Activated CD4-positive, alpha-beta T cell treated with anti-CD3 and anti-CD28 coated beads, Interleukin-2, amount 10 ng/mL, durations not matched to agents 7 days and 5 days (primary cell): ENCODE data around the gene PRLH. TPM values are rescaled to one million over a fixed set of nuclear protein-coding genes. Genes with fewer than 3 reads are reported as not detected.

ENCODE experiments used
- CTCF ChIA-PET: fragments of 350-600 bp; sonication (Branson Sonifier 250); formaldehyde crosslinking; loops from one replicate; lab custom pipeline; 2021; ENCODE audit warnings: antibody characterized with exemption; lab: Charles Lee
- POLR2A ChIA-PET: fragments of 350-600 bp; sonication (Branson Sonifier 250); formaldehyde crosslinking; loops from one replicate; lab custom pipeline; 2021; ENCODE audit warnings: antibody characterized with exemption; lab: Charles Lee
- DNase-seq: peaks from one replicate; pipeline ENCODE4 v3.0.0-alpha.2; 2020
- H3K27ac Mint-ChIP-seq: one replicate; pipeline ENCODE4 v1.8.0; 2021; ENCODE audit warnings: mild to moderate bottlenecking, moderate library complexity, mixed read lengths
- H3K27me3 Mint-ChIP-seq: one replicate; pipeline ENCODE4 v1.8.0; 2021; ENCODE audit warnings: mixed read lengths
- H3K36me3 Mint-ChIP-seq: one replicate; pipeline ENCODE4 v1.8.0; 2021; ENCODE audit warnings: low read depth, mixed read lengths
- H3K4me1 Mint-ChIP-seq: one replicate; pipeline ENCODE4 v1.8.0; 2021; ENCODE audit warnings: mixed read lengths
- H3K4me3 Mint-ChIP-seq: one replicate; pipeline ENCODE4 v1.8.0; 2021; ENCODE audit warnings: mild to moderate bottlenecking, moderate library complexity, mixed read lengths
- H3K9me3 Mint-ChIP-seq: one replicate; pipeline ENCODE4 v1.8.0; 2021; ENCODE audit warnings: mixed read lengths
- total RNA-seq, 2 experiments: library from RNA; stranded (reverse); gene quantifications; one replicate each; pipeline ENCODE4 v1.2.3, GENCODE V29; 2021

The PRLH gene
- total RNA-seq, 2 experiments from 2014 or later = not detected

- H3K27me3 Mint-ChIP-seq = no peaks in the 10 kb centered on the region
- H3K4me1 Mint-ChIP-seq = no peaks in the 10 kb centered on the region
- no peak overlapping the region for H3K4me3 Mint-ChIP-seq
- DNase-seq = no peak
- ChIA-PET POLR2A (no interaction called here), CTCF (no interaction called here)
- H3K9me3 Mint-ChIP-seq = no peaks in the 10 kb centered on the region
- H3K36me3 Mint-ChIP-seq = no peaks in the 10 kb centered on the region
- no peak overlapping the region for H3K27ac Mint-ChIP-seq
Observed at GRCh38 chr2:237542001-237542704, 24.2 kb upstream of the PRLH start.

GRCh38 chr2:237546040-237546875 lies 20.1 kb upstream of the PRLH start:
- no peak for DNase-seq
- Mint-ChIP-seq H3K27me3 (peaks cover 3% of the 10 kb centered on the region), H3K27ac (no peak overlapping the region), H3K4me1 (no peaks in the 10 kb centered on the region), H3K9me3 (no peaks in the 10 kb centered on the region), H3K36me3 (no peaks in the 10 kb centered on the region), H3K4me3 (no peak overlapping the region)
- ChIA-PET POLR2A (no interaction called here), CTCF (interaction anchor here (1.0 to 1.6 kb wide), 2 partner anchors 16 to 26 kb away, joined by 3 read pairs; no protein-coding TSS in a partner anchor)

GRCh38 chr2:237546876-237547395 lies 19.4 kb upstream of the PRLH start:
- H3K9me3 Mint-ChIP-seq = no peaks in the 10 kb centered on the region

GRCh38 chr2:237547841-237548416 lies 18.4 kb upstream of the PRLH start:
- H3K27ac Mint-ChIP-seq = no peak overlapping the region
- no peaks in the 10 kb centered on the region for H3K4me1 Mint-ChIP-seq
- DNase-seq = no peak
- H3K9me3 Mint-ChIP-seq = no peaks in the 10 kb centered on the region
- ChIA-PET POLR2A (no interaction called here), CTCF (no interaction called here)
- H3K36me3 Mint-ChIP-seq = no peaks in the 10 kb centered on the region
- peaks cover 3% of the 10 kb centered on the region for H3K27me3 Mint-ChIP-seq
- H3K4me3 Mint-ChIP-seq = no peak overlapping the region

More at GRCh38 chr2:237546876-237547395, 19.4 kb upstream of the PRLH start:
- DNase-seq = no peak
- ChIA-PET POLR2A (no interaction called here), CTCF (no interaction called here)
- Mint-ChIP-seq H3K27ac (no peak overlapping the region), H3K27me3 (peaks cover 3% of the 10 kb centered on the region), H3K4me3 (no peak overlapping the region), H3K36me3 (no peaks in the 10 kb centered on the region), H3K4me1 (no peaks in the 10 kb centered on the region)

GRCh38 chr2:237549216-237549615 lies 17.2 kb upstream of the PRLH start:
- Mint-ChIP-seq H3K4me1 (no peaks in the 10 kb centered on the region), H3K9me3 (no peaks in the 10 kb centered on the region), H3K27ac (no peak overlapping the region), H3K27me3 (peaks cover 3% of the 10 kb centered on the region), H3K4me3 (no peak overlapping the region), H3K36me3 (no peaks in the 10 kb centered on the region)
- DNase-seq = no peak
- CTCF ChIA-PET = interaction anchor here (0.8 kb wide), 1 partner anchor 16 kb away, joined by 3 read pairs; no protein-coding TSS in a partner anchor
- POLR2A ChIA-PET = interaction anchor here (0.5 kb wide), 1 partner anchor 289 kb away, joined by 4 read pairs; no protein-coding TSS in a partner anchor

GRCh38 chr2:237549643-237550415 lies 16.5 kb upstream of the PRLH start:
- H3K4me3 Mint-ChIP-seq = no peak overlapping the region
- POLR2A ChIA-PET = interaction anchor here (0.5 kb wide), 1 partner anchor 289 kb away, joined by 4 read pairs; no protein-coding TSS in a partner anchor
- peaks cover 3% of the 10 kb centered on the region for H3K27me3 Mint-ChIP-seq
- no peak overlapping the region for H3K27ac Mint-ChIP-seq
- CTCF ChIA-PET = interaction anchor here (0.8 to 1.0 kb wide), 2 partner anchors 16 to 22 kb away, joined by 3 read pairs; no protein-coding TSS in a partner anchor
- H3K36me3 Mint-ChIP-seq = no peaks in the 10 kb centered on the region
- no peaks in the 10 kb centered on the region for H3K9me3 Mint-ChIP-seq
- DNase-seq = no peak
- no peaks in the 10 kb centered on the region for H3K4me1 Mint-ChIP-seq

GRCh38 chr2:237551071-237551574 lies 15.3 kb upstream of the PRLH start:
- H3K4me3 Mint-ChIP-seq = no peak overlapping the region
- peaks cover 3% of the 10 kb centered on the region for H3K27me3 Mint-ChIP-seq
- no peak overlapping the region for H3K27ac Mint-ChIP-seq
- no peaks in the 10 kb centered on the region for H3K4me1 Mint-ChIP-seq
- H3K9me3 Mint-ChIP-seq = peaks cover 4% of the 10 kb centered on the region
- DNase-seq = no peak
- ChIA-PET POLR2A (no interaction called here), CTCF (interaction anchor here (0.6 to 1.4 kb wide), 3 partner anchors 8 to 141 kb away, joined by 3 read pairs; no protein-coding TSS in a partner anchor)
- no peaks in the 10 kb centered on the region for H3K36me3 Mint-ChIP-seq

GRCh38 chr2:237552908-237553307 lies 13.5 kb upstream of the PRLH start:
- CTCF ChIA-PET = no interaction called here
- Mint-ChIP-seq H3K4me3 (no peak overlapping the region), H3K27me3 (peaks cover 3% of the 10 kb centered on the region), H3K4me1 (peaks cover 10% of the 10 kb centered on the region), H3K9me3 (peaks cover 7% of the 10 kb centered on the region), H3K27ac (no peak overlapping the region), H3K36me3 (no peaks in the 10 kb centered on the region)
- no peak for DNase-seq
- POLR2A ChIA-PET = no interaction called here

GRCh38 chr2:237553948-237554347 lies 12.4 kb upstream of the PRLH start:
- Mint-ChIP-seq H3K4me3 (no peak overlapping the region), H3K27me3 (peaks cover 3% of the 10 kb centered on the region), H3K27ac (no peak overlapping the region), H3K36me3 (no peaks in the 10 kb centered on the region), H3K9me3 (peaks cover 7% of the 10 kb centered on the region), H3K4me1 (peaks cover 13% of the 10 kb centered on the region)
- DNase-seq = no peak
- CTCF ChIA-PET = interaction anchor here (0.6 kb wide), 1 partner anchor 27 kb away, joined by 3 read pairs; no protein-coding TSS in a partner anchor
- POLR2A ChIA-PET = no interaction called here

- peaks cover 2% of the 10 kb centered on the region for H3K27me3 Mint-ChIP-seq
Observed at GRCh38 chr2:237555560-237555959, 10.8 kb upstream of the PRLH start.

GRCh38 chr2:237556773-237557632 lies 9.4 kb upstream of the PRLH start:
- Mint-ChIP-seq H3K4me1 (peaks cover 13% of the 10 kb centered on the region), H3K27ac (peak overlapping the region; percentile 60), H3K27me3 (peaks cover 2% of the 10 kb centered on the region), H3K4me3 (no peak overlapping the region), H3K9me3 (peaks cover 7% of the 10 kb centered on the region), H3K36me3 (no peaks in the 10 kb centered on the region)
- DNase-seq = peak; percentile 33
- POLR2A ChIA-PET = no interaction called here
- CTCF ChIA-PET = interaction anchor here (0.8 to 1.6 kb wide), 2 partner anchors 15 to 53 kb away, joined by 3 read pairs; no protein-coding TSS in a partner anchor

More at GRCh38 chr2:237555560-237555959, 10.8 kb upstream of the PRLH start:
- DNase-seq = no peak
- Mint-ChIP-seq H3K4me3 (no peak overlapping the region), H3K9me3 (peaks cover 7% of the 10 kb centered on the region), H3K27ac (no peak overlapping the region), H3K36me3 (no peaks in the 10 kb centered on the region), H3K4me1 (peaks cover 13% of the 10 kb centered on the region)
- ChIA-PET CTCF (interaction anchor here (0.8 to 1.6 kb wide), 3 partner anchors 43 to 80 kb away, joined by 3 read pairs; no protein-coding TSS in a partner anchor), POLR2A (no interaction called here)
